Osteocyte (in vitro differentiated cells): ENCODE measurements around the gene CUTA. TPM values are rescaled to one million over a fixed set of nuclear protein-coding genes. Genes with fewer than 3 reads are reported as not detected.

Experiments used
- DNase-seq: peaks from one replicate; pipeline ENCODE4 v3.0.0; 2021; ENCODE audit warnings: mixed read lengths; ENCODE audit not compliant: unreplicated experiment; ENCODE audit errors: extremely low spot score
- H3K27ac Mint-ChIP-seq: one replicate; pipeline ENCODE4 v1.8.0; 2021; ENCODE audit warnings: mild to moderate bottlenecking, mixed read lengths; ENCODE audit not compliant: unreplicated experiment
- H3K27me3 Mint-ChIP-seq: one replicate; pipeline ENCODE4 v1.8.0; 2021; ENCODE audit warnings: mixed read lengths; ENCODE audit not compliant: unreplicated experiment
- H3K36me3 Mint-ChIP-seq: one replicate; pipeline ENCODE4 v1.8.0; 2021; ENCODE audit warnings: mixed read lengths; ENCODE audit not compliant: unreplicated experiment
- H3K4me1 Mint-ChIP-seq: one replicate; pipeline ENCODE4 v1.8.0; 2021; ENCODE audit warnings: mixed read lengths; ENCODE audit not compliant: unreplicated experiment
- H3K4me3 Mint-ChIP-seq: one replicate; pipeline ENCODE4 v1.8.0; 2021; ENCODE audit warnings: mild to moderate bottlenecking, moderate library complexity, mixed read lengths; ENCODE audit not compliant: unreplicated experiment
- H3K9me3 Mint-ChIP-seq: one replicate; pipeline ENCODE4 v1.8.0; 2021; ENCODE audit warnings: mixed read lengths; ENCODE audit not compliant: unreplicated experiment
- total RNA-seq: library from RNA; stranded (reverse); gene quantifications from 2 replicates; pipeline ENCODE4 v1.2.1, GENCODE V29; 2021
- TF ChIP-seq, protein P1 (sequence below): fragments of 200-600 bp; sonication (generic); IDR thresholded peaks from 2 replicates; pipeline ENCODE4 v1.5.0; 2021; ENCODE audit warnings: antibody characterized with exemption, mild to moderate bottlenecking, moderate library complexity

CUTA gene
- total RNA-seq, 1 donor from 2014 or later = 302 TPM

GRCh38 chr6:33433544-33434191 lies 15.8 kb upstream of the CUTA start:
- no peak overlapping the region for H3K4me3 Mint-ChIP-seq
- H3K4me1 Mint-ChIP-seq = peaks cover 42% of the 10 kb centered on the region
- no peaks in the 10 kb centered on the region for H3K27me3 Mint-ChIP-seq
- no peaks in the 10 kb centered on the region for H3K9me3 Mint-ChIP-seq
- H3K36me3 Mint-ChIP-seq = peaks cover 31% of the 10 kb centered on the region
- TF ChIP-seq, protein P1, sequence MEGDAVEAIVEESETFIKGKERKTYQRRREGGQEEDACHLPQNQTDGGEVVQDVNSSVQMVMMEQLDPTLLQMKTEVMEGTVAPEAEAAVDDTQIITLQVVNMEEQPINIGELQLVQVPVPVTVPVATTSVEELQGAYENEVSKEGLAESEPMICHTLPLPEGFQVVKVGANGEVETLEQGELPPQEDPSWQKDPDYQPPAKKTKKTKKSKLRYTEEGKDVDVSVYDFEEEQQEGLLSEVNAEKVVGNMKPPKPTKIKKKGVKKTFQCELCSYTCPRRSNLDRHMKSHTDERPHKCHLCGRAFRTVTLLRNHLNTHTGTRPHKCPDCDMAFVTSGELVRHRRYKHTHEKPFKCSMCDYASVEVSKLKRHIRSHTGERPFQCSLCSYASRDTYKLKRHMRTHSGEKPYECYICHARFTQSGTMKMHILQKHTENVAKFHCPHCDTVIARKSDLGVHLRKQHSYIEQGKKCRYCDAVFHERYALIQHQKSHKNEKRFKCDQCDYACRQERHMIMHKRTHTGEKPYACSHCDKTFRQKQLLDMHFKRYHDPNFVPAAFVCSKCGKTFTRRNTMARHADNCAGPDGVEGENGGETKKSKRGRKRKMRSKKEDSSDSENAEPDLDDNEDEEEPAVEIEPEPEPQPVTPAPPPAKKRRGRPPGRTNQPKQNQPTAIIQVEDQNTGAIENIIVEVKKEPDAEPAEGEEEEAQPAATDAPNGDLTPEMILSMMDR = no peak
- no peak for DNase-seq
- H3K27ac Mint-ChIP-seq = no peak overlapping the region

- no peak for DNase-seq
Measured at GRCh38 chr6:33433001-33433543, 15.2 kb upstream of the CUTA start.

DNA sequence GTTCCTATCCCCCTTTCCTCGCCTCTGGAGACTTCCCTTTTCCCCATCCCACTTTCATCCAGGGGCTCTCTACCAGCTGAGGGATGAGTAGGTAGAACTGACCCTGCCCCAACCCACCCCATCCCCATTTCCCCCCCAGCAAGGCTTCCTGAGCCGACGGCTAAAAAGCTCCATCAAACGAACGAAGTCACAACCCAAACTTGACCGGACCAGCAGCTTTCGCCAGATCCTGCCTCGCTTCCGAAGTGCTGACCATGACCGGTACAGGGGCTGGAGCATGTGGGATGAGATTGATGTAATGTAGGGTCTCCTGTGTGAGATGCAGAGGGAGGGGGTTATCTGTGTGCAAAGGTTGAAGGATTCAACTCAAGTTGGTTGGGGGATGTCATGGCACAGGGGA lies 14.6 kb upstream of the CUTA start:
- peaks cover 49% of the 10 kb centered on the region for H3K4me1 Mint-ChIP-seq
- no peak overlapping the region for H3K4me3 Mint-ChIP-seq
- no peak overlapping the region for H3K27ac Mint-ChIP-seq
- no peaks in the 10 kb centered on the region for H3K27me3 Mint-ChIP-seq
- TF ChIP-seq, protein P1 = no peak
- H3K9me3 Mint-ChIP-seq = no peaks in the 10 kb centered on the region
- peaks cover 27% of the 10 kb centered on the region for H3K36me3 Mint-ChIP-seq
- DNase-seq = no peak

More at GRCh38 chr6:33433001-33433543, 15.2 kb upstream of the CUTA start:
- peaks cover 27% of the 10 kb centered on the region for H3K36me3 Mint-ChIP-seq
- no peaks in the 10 kb centered on the region for H3K9me3 Mint-ChIP-seq
- no peaks in the 10 kb centered on the region for H3K27me3 Mint-ChIP-seq
- H3K27ac Mint-ChIP-seq = no peak overlapping the region
- TF ChIP-seq, protein P1 = no peak
- no peak overlapping the region for H3K4me3 Mint-ChIP-seq
- H3K4me1 Mint-ChIP-seq = peaks cover 47% of the 10 kb centered on the region

DNA sequence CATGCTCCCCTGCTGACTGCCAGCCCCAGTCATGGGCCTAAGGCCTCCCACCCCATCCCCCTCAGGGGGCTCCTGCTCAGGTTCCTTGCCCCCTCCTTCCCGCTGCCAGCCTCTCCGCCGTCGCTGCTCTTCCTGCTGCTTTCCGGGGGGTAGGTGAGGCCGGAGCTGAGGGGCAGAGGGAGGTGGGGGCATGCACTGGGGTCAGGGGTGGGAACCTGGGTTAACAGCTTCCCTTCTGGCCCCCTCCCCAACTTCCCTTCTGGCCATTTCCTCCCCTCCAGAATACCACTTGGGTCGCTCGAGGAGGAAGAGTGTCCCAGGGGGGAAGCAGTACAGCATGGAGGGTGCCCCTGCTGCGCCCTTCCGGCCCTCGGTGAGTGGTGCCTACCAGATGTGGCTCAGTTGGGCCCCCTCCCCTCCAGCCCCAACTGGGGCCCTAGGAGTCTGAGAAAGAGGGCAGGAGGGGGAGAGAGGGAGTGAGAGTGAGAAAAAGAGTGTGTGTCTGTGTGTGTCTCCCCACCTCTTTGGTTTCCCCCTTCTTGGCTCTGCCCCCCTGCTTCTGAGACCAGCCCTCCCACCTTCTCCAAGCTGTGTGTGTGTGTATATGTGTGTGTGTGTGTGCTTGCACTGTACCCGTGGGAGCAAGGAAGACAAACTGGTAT lies 14.1 kb upstream of the CUTA start:
- H3K9me3 Mint-ChIP-seq = no peaks in the 10 kb centered on the region
- TF ChIP-seq, protein P1 = no peak
- peaks cover 54% of the 10 kb centered on the region for H3K4me1 Mint-ChIP-seq
- H3K36me3 Mint-ChIP-seq = peaks cover 24% of the 10 kb centered on the region
- no peak overlapping the region for H3K27ac Mint-ChIP-seq
- H3K27me3 Mint-ChIP-seq = no peaks in the 10 kb centered on the region
- H3K4me3 Mint-ChIP-seq = no peak overlapping the region
- no peak for DNase-seq
